ENCODE data around the gene AMACR.
A peak's percentile ranks its signal among the peaks of the same experiment; 100 is the strongest.

The AMACR gene

DNA sequence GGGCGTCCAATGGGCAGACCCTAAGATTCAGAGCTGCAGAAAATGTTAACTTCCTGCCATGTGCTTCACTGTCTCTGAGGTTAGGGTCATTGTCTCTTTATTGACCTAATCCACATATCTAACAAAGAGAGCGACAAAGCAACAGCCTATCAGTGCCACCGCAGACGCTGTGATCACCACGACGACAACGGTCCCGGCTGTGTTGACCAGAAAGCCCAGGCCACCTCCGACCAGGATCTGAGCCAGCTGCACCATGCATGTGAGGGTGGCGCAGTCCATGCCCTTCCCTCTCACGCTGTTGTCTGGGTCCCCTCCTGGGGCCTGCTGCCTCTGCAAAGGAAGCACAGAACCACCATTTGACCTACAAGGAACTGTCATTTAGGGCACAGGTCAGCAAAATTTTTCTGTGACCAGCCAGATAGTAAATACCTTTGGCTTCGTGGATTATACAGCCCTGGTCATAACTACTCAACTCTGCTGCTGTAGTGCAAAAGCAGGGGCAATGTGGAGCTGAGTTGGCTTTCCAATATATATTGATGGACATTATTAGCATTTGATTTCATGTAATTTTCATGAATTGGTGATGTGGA lies 63.2 kb downstream of the AMACR start:
- no peak overlapping the region for H3K4me3 ChIP-seq (ENCODE audit: insufficient read depth, low read depth, low read length)
- no peaks in the 10 kb centered on the region for H3K9me3 ChIP-seq (ENCODE audit: control insufficient read depth, low read length)
- no peaks in the 10 kb centered on the region for H3K27me3 ChIP-seq (ENCODE audit: control insufficient read depth, insufficient read depth, low read length, poor library complexity, severe bottlenecking)
- no peaks in the 10 kb centered on the region for H3K36me3 ChIP-seq (ENCODE audit: control insufficient read depth, insufficient read depth, low read length)
- H3K27ac ChIP-seq (ENCODE audit: insufficient read depth, low read depth, low read length, poor library complexity, severe bottlenecking), result no peak overlapping the region
- no peaks in the 10 kb centered on the region for H3K4me1 ChIP-seq (ENCODE audit: control insufficient read depth, insufficient read depth, low read length)
- 82 to 84% methylated on average over 12 of the region's 12 CpGs for WGBS, 2 experiments

DNA sequence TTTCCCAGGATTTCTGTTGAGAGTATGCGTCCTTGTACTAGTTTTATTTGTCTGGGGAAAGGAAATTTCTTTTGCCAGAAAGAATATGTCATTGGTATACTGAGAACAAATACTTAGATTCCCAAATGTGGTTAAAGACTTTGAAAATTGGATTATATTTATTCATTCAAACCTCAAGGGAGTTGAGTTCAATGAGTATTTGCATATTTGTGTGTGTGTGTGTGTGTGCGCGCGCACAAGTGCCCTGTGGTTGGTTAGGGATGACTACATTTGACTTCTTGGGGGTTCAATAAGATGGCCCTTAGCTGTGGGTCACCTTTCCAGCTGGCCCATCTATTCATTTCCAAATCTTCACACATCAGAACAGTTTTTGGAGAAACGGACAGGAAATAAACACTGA lies 66.8 kb downstream of the AMACR start:
- 87 to 96% methylated on average over 5 of the region's 5 CpGs for WGBS, 2 experiments
- peaks cover 19% of the 10 kb centered on the region for H3K27me3 ChIP-seq (ENCODE audit: control insufficient read depth, insufficient read depth, low read length, poor library complexity, severe bottlenecking)
- no peak overlapping the region for H3K27ac ChIP-seq (ENCODE audit: insufficient read depth, low read depth, low read length, poor library complexity, severe bottlenecking)
- no peaks in the 10 kb centered on the region for H3K36me3 ChIP-seq (ENCODE audit: control insufficient read depth, insufficient read depth, low read length)
- no peaks in the 10 kb centered on the region for H3K4me1 ChIP-seq (ENCODE audit: control insufficient read depth, insufficient read depth, low read length)
- H3K4me3 ChIP-seq (ENCODE audit: insufficient read depth, low read depth, low read length), result no peak overlapping the region
- no peaks in the 10 kb centered on the region for H3K9me3 ChIP-seq (ENCODE audit: control insufficient read depth, low read length)

DNA sequence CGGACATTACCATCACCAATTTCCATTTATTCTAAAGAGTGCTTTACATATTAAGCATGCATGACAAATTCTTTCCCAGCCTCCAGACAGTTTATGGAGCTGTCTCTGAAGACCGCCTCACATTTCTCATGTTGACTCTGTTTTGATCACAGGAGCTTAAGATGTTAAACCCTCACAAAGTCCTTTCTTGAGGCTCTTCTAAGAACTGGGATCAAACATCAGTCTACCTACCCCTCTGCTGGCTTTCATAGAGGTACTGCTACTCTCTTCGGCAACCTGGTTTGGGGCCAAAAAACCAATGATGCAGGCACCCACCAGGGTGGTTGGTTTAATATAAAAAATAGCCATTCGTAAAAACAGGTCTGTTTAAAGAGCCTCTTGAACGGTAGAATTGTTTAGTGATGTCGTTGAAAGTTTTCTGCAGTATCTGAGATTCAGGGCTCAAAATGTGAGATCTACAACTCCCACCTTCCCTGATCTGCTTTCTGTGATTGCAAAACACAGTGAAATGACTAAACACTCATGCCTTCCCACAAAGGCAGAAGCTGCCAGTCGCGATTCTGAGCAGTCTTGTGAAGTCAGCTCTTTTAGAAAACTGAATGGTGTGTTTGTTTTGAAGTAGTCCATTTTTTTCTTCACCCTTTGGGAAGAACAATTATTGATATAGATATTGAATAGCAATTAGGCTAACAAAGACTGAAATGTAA lies 68.1 kb downstream of the AMACR start:
- Histone ChIP-seq H3K4me3 (ENCODE audit: insufficient read depth, low read depth, low read length) (no peak overlapping the region), H3K4me1 (ENCODE audit: control insufficient read depth, insufficient read depth, low read length) (no peaks in the 10 kb centered on the region), H3K9me3 (ENCODE audit: control insufficient read depth, low read length) (no peaks in the 10 kb centered on the region), H3K27me3 (ENCODE audit: control insufficient read depth, insufficient read depth, low read length, poor library complexity, severe bottlenecking) (peaks cover 30% of the 10 kb centered on the region), H3K27ac (ENCODE audit: insufficient read depth, low read depth, low read length, poor library complexity, severe bottlenecking) (no peak overlapping the region), H3K36me3 (ENCODE audit: control insufficient read depth, insufficient read depth, low read length) (no peaks in the 10 kb centered on the region)
- 94 to 95% methylated on average over 8 of the region's 8 CpGs for WGBS, 2 experiments

DNA sequence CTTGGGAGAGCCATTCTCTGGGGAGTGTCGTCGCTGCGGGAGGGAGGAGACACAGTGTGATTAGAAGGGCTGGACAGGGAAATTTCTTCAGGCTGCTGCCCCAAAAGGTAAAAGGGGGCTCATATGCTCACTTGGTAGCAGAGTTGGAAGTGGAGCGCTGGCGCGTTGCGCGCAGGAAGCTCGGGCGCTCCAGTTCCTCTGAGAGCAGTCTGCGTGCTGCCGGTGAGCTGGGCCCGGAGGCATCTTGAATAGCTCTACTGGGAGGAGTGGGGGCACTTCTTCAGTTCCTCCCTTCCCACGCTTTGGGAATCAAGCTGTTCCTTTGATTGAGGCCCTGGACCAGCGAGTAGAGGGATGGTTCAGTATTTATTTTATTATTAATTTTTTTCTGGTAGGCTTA lies 69.0 kb downstream of the AMACR start:
- 91 to 92% methylated on average over 14 to 15 of the region's 15 CpGs for WGBS, 2 experiments
- Histone ChIP-seq H3K4me1 (ENCODE audit: control insufficient read depth, insufficient read depth, low read length) (no peaks in the 10 kb centered on the region), H3K4me3 (ENCODE audit: insufficient read depth, low read depth, low read length) (no peak overlapping the region), H3K27ac (ENCODE audit: insufficient read depth, low read depth, low read length, poor library complexity, severe bottlenecking) (no peak overlapping the region), H3K36me3 (ENCODE audit: control insufficient read depth, insufficient read depth, low read length) (no peaks in the 10 kb centered on the region), H3K9me3 (ENCODE audit: control insufficient read depth, low read length) (no peaks in the 10 kb centered on the region), H3K27me3 (ENCODE audit: control insufficient read depth, insufficient read depth, low read length, poor library complexity, severe bottlenecking) (peaks cover 30% of the 10 kb centered on the region)

DNA sequence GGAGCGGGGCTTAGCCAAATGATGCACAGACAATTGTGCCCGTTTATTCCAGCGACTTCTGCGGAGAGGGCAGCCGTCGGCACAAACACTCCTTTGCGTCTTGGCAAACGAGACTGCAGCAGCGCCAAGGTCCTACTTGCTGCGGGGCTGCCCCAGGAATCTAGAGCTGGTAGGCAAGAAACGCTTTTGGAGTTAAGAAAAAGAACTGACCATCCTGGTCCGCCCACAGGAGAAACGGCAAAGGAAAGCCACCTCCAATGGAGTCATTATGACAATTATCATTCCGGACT lies 69.4 kb downstream of the AMACR start:
- peaks cover 30% of the 10 kb centered on the region for H3K27me3 ChIP-seq (ENCODE audit: control insufficient read depth, insufficient read depth, low read length, poor library complexity, severe bottlenecking)
- WGBS, 2 experiments, result 93 to 94% methylated on average over 14 of the region's 14 CpGs
- H3K4me3 ChIP-seq (ENCODE audit: insufficient read depth, low read depth, low read length), result no peak overlapping the region
- no peaks in the 10 kb centered on the region for H3K36me3 ChIP-seq (ENCODE audit: control insufficient read depth, insufficient read depth, low read length)
- no peaks in the 10 kb centered on the region for H3K4me1 ChIP-seq (ENCODE audit: control insufficient read depth, insufficient read depth, low read length)
- no peak overlapping the region for H3K27ac ChIP-seq (ENCODE audit: insufficient read depth, low read depth, low read length, poor library complexity, severe bottlenecking)
- no peaks in the 10 kb centered on the region for H3K9me3 ChIP-seq (ENCODE audit: control insufficient read depth, low read length)

DNA sequence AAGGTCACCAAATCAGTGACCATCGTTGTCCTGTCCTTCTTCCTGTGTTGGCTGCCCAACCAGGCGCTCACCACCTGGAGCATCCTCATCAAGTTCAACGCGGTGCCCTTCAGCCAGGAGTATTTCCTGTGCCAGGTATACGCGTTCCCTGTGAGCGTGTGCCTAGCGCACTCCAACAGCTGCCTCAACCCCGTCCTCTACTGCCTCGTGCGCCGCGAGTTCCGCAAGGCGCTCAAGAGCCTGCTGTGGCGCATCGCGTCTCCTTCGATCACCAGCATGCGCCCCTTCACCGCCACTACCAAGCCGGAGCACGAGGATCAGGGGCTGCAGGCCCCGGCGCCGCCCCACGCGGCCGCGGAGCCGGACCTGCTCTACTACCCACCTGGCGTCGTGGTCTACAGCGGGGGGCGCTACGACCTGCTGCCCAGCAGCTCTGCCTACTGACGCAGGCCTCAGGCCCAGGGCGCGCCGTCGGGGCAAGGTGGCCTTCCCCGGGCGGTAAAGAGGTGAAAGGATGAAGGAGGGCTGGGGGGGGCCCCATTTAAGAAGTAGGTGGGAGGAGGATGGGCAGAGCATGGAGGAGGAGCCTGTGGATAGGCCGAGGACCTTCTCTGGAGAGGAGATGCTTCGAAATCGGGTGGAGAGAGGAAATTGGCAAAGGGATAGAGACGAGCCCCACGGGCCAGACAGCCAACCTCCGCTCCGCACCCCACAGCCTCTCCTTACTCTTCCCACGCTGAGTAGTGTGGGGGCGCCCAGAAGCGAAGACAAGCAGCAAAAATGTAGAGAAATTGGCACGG lies 69.9 kb downstream of the AMACR start:
- H3K36me3 ChIP-seq (ENCODE audit: control insufficient read depth, insufficient read depth, low read length), result no peaks in the 10 kb centered on the region
- H3K27me3 ChIP-seq (ENCODE audit: control insufficient read depth, insufficient read depth, low read length, poor library complexity, severe bottlenecking), result peaks cover 30% of the 10 kb centered on the region
- no peak overlapping the region for H3K4me3 ChIP-seq (ENCODE audit: insufficient read depth, low read depth, low read length)
- H3K9me3 ChIP-seq (ENCODE audit: control insufficient read depth, low read length), result no peaks in the 10 kb centered on the region
- no peaks in the 10 kb centered on the region for H3K4me1 ChIP-seq (ENCODE audit: control insufficient read depth, insufficient read depth, low read length)
- no peak overlapping the region for H3K27ac ChIP-seq (ENCODE audit: insufficient read depth, low read depth, low read length, poor library complexity, severe bottlenecking)
- WGBS, 2 experiments, result 93 to 94% methylated on average over 54 of the region's 54 CpGs

DNA sequence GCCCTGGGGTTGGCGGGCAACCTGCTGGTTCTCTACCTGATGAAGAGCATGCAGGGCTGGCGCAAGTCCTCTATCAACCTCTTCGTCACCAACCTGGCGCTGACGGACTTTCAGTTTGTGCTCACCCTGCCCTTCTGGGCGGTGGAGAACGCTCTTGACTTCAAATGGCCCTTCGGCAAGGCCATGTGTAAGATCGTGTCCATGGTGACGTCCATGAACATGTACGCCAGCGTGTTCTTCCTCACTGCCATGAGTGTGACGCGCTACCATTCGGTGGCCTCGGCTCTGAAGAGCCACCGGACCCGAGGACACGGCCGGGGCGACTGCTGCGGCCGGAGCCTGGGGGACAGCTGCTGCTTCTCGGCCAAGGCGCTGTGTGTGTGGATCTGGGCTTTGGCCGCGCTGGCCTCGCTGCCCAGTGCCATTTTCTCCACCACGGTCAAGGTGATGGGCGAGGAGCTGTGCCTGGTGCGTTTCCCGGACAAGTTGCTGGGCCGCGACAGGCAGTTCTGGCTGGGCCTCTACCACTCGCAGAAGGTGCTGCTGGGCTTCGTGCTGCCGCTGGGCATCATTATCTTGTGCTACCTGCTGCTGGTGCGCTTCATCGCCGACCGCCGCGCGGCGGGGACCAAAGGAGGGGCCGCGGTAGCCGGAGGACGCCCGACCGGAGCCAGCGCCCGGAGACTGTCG lies 70.7 kb downstream of the AMACR start:
- no peaks in the 10 kb centered on the region for H3K9me3 ChIP-seq (ENCODE audit: control insufficient read depth, low read length)
- H3K4me3 ChIP-seq (ENCODE audit: insufficient read depth, low read depth, low read length), result no peak overlapping the region
- no peaks in the 10 kb centered on the region for H3K4me1 ChIP-seq (ENCODE audit: control insufficient read depth, insufficient read depth, low read length)
- 95 to 96% methylated on average over 54 of the region's 54 CpGs for WGBS, 2 experiments
- no peak overlapping the region for H3K27ac ChIP-seq (ENCODE audit: insufficient read depth, low read depth, low read length, poor library complexity, severe bottlenecking)
- no peaks in the 10 kb centered on the region for H3K36me3 ChIP-seq (ENCODE audit: control insufficient read depth, insufficient read depth, low read length)
- H3K27me3 ChIP-seq (ENCODE audit: control insufficient read depth, insufficient read depth, low read length, poor library complexity, severe bottlenecking), result peaks cover 30% of the 10 kb centered on the region

DNA sequence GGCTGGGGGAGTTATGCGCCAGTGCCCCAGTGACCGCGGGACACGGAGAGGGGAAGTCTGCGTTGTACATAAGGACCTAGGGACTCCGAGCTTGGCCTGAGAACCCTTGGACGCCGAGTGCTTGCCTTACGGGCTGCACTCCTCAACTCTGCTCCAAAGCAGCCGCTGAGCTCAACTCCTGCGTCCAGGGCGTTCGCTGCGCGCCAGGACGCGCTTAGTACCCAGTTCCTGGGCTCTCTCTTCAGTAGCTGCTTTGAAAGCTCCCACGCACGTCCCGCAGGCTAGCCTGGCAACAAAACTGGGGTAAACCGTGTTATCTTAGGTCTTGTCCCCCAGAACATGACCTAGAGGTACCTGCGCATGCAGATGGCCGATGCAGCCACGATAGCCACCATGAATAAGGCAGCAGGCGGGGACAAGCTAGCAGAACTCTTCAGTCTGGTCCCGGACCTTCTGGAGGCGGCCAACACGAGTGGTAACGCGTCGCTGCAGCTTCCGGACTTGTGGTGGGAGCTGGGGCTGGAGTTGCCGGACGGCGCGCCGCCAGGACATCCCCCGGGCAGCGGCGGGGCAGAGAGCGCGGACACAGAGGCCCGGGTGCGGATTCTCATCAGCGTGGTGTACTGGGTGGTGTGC lies 71.4 kb downstream of the AMACR start, which contains the start of gene RXFP3:
TSS of gene RXFP3 (plus strand) at position 6 of the 636 bp plus-strand sequence. CDS start at position 361, 355 bp downstream.
- no peaks in the 10 kb centered on the region for H3K4me1 ChIP-seq (ENCODE audit: control insufficient read depth, insufficient read depth, low read length)
- H3K27me3 ChIP-seq (ENCODE audit: control insufficient read depth, insufficient read depth, low read length, poor library complexity, severe bottlenecking), result peaks cover 30% of the 10 kb centered on the region
- H3K9me3 ChIP-seq (ENCODE audit: control insufficient read depth, low read length), result no peaks in the 10 kb centered on the region
- no peak within 1 kb of the TSS for H3K27ac ChIP-seq (ENCODE audit: insufficient read depth, low read depth, low read length, poor library complexity, severe bottlenecking)
- peak within 1 kb of the TSS; percentile 37 for H3K4me3 ChIP-seq (ENCODE audit: insufficient read depth, low read depth, low read length)
- H3K36me3 ChIP-seq (ENCODE audit: control insufficient read depth, insufficient read depth, low read length), result no peaks in the 10 kb centered on the region
- WGBS, 2 experiments, result 48% methylated on average over 45 of the region's 45 CpGs

Data from ectodermal cell (in vitro differentiated cells).